H1 (cell line): ENCODE measurements around the gene IGSF5. TPM values are rescaled to one million over a fixed set of nuclear protein-coding genes. Genes with fewer than 3 reads are reported as not detected.

ENCODE experiments used
- CTCF ChIA-PET: fragments of 300-600 bp; sonication (Branson Sonifier 250); formaldehyde crosslinking; loops from one replicate; lab custom pipeline; 2021; ENCODE audit not compliant: partially characterized antibody; lab: Charles Lee
- POLR2A ChIA-PET: fragments of 300-600 bp; sonication (Branson Sonifier 250); formaldehyde crosslinking; loops from one replicate; lab custom pipeline; 2021; ENCODE audit warnings: inconsistent platforms; ENCODE audit not compliant: partially characterized antibody; lab: Charles Lee
- DNase-seq, 2 experiments: peaks; one replicate each; pipeline versions ENCODE4 v3.0.0 to v3.0.0-alpha.2; 2010 to 2022; ENCODE audit warnings: low spot score in 2 of 2, low read depth in 1 of 2, mixed read lengths in 1 of 2
- FAIRE-seq: peaks from 2 replicates; lab custom pipeline; 2011; peaks lifted over from hg19 to GRCh38; lab: Jason Lieb, UNC
- H2AFZ ChIP-seq: 2 replicates; pipeline ENCODE4 v1.8.1; 2012; ENCODE audit warnings: low read length, inconsistent platforms
- H2AK5ac ChIP-seq: 2 replicates; pipeline ENCODE4 v1.6.1; 2013; ENCODE audit warnings: low read depth, low read length
- H2BK120ac ChIP-seq: replicated peaks from 2 replicates; pipeline ENCODE3; 2013; ENCODE audit warnings: low read depth, low read length, inconsistent platforms
- H2BK12ac ChIP-seq: 2 replicates; pipeline ENCODE4 v1.6.1; 2013; ENCODE audit warnings: low read depth, low read length
- H2BK15ac ChIP-seq: 2 replicates; pipeline ENCODE4 v1.6.1; 2013; ENCODE audit warnings: low read length
- H2BK20ac ChIP-seq: 2 replicates; pipeline ENCODE4 v1.6.1; 2013; ENCODE audit warnings: low read length
- H2BK5ac ChIP-seq: 2 replicates; pipeline ENCODE4 v1.6.1; 2013; ENCODE audit warnings: low read depth, low read length
- H3K14ac ChIP-seq: 2 replicates; pipeline ENCODE4 v1.6.1; 2013; ENCODE audit warnings: inconsistent platforms; ENCODE audit not compliant: insufficient read length
- H3K18ac ChIP-seq: 2 replicates; pipeline ENCODE4 v1.6.1; 2013; ENCODE audit warnings: low read length; ENCODE audit errors: extremely low read depth
- H3K23ac ChIP-seq: 2 replicates; pipeline ENCODE4 v1.6.1; 2013; ENCODE audit warnings: inconsistent platforms; ENCODE audit not compliant: insufficient read length
- H3K23me2 ChIP-seq: 2 replicates; pipeline ENCODE4 v1.6.1; 2013; ENCODE audit warnings: low read depth, low read length
- H3K27ac ChIP-seq: 2 replicates; pipeline ENCODE4 v1.6.1; 2011; ENCODE audit warnings: low read depth, low read length, inconsistent platforms
- H3K27me3 ChIP-seq, 4 experiments: replicated peaks in 1 of 4; 1 replicate in 1 of 4; 2 replicates in 3 of 4; pipeline versions ENCODE4 v1.6.1 to v1.8.1; 2011 to 2013; ENCODE audit warnings: low read length in 3 of 4, mild to moderate bottlenecking in 3 of 4, inconsistent platforms in 2 of 4, mixed read lengths in 2 of 4, moderate library complexity in 1 of 4; ENCODE audit not compliant: control insufficient read depth in 3 of 4, insufficient read depth in 3 of 4; ENCODE audit errors: extremely low read depth in 1 of 4
- H3K36me3 ChIP-seq, 4 experiments: 2 replicates each; pipeline versions ENCODE4 v1.6.1 to v1.8.1; 2011 to 2013; ENCODE audit warnings: mild to moderate bottlenecking in 4 of 4, low read length in 3 of 4, moderate library complexity in 2 of 4, control low read depth in 1 of 4, inconsistent platforms in 1 of 4; ENCODE audit not compliant: insufficient read depth in 4 of 4, control insufficient read depth in 2 of 4
- H3K4ac ChIP-seq: replicated peaks from 2 replicates; pipeline ENCODE3; 2013; ENCODE audit warnings: low read length, low read depth, mixed read lengths, inconsistent platforms; ENCODE audit not compliant: insufficient read length
- H3K4me1 ChIP-seq, 4 experiments: replicated peaks in 1 of 4; 1 replicate in 1 of 4; 2 replicates in 3 of 4; pipeline versions ENCODE4 v1.6.1 to v1.8.1; 2011 to 2013; ENCODE audit warnings: low read length in 3 of 4, inconsistent platforms in 2 of 4, mixed read lengths in 1 of 4; ENCODE audit not compliant: insufficient read depth in 4 of 4, control insufficient read depth in 3 of 4
- H3K4me2 ChIP-seq, 2 experiments: 2 replicates each; pipeline versions ENCODE4 v1.6.1 to v1.8.1; 2011 to 2013; ENCODE audit warnings: low read depth in 2 of 2, low read length in 2 of 2, control low read depth in 1 of 2, inconsistent platforms in 1 of 2, mild to moderate bottlenecking in 1 of 2; ENCODE audit not compliant: insufficient read depth in 1 of 2
- H3K4me3 ChIP-seq, 4 experiments: fragments of 200-600, 300-600 bp in 1 of 4; sonication (generic), shearing (Covaris generic), sonication (Bioruptor Twin) in 1 of 4; 2 replicates each; pipeline versions ENCODE4 v1.5.1 to v1.8.1; 2011 to 2016; ENCODE audit warnings: low read length in 4 of 4, low read depth in 3 of 4, control low read depth in 2 of 4, inconsistent platforms in 2 of 4, mild to moderate bottlenecking in 2 of 4, mixed read lengths in 1 of 4, moderate library complexity in 1 of 4; ENCODE audit not compliant: insufficient read depth in 2 of 4; ENCODE audit errors: extremely low read depth in 1 of 4
- H3K56ac ChIP-seq: replicated peaks from 2 replicates; pipeline ENCODE3; 2013; ENCODE audit warnings: low read depth, mild to moderate bottlenecking, mixed read lengths, low read length, inconsistent platforms; ENCODE audit not compliant: insufficient read length
- H3K79me1 ChIP-seq: 2 replicates; pipeline ENCODE4 v1.6.1; 2013; ENCODE audit warnings: low read depth, low read length, control low read depth
- H3K79me2 ChIP-seq, 2 experiments: 2 replicates each; pipeline versions ENCODE4 v1.6.1 to v1.8.1; 2012 to 2013; ENCODE audit warnings: low read length in 2 of 2, mild to moderate bottlenecking in 2 of 2, inconsistent platforms in 1 of 2; ENCODE audit not compliant: insufficient read depth in 2 of 2, control insufficient read depth in 1 of 2
- H3K9ac ChIP-seq, 4 experiments: replicated peaks in 1 of 4; 1 replicate in 1 of 4; 2 replicates in 3 of 4; pipeline versions ENCODE4 v1.6.1 to v1.8.1; 2011 to 2013; ENCODE audit warnings: low read depth in 3 of 4, low read length in 3 of 4, control low read depth in 2 of 4, mild to moderate bottlenecking in 2 of 4, moderate library complexity in 2 of 4, inconsistent platforms in 1 of 4; ENCODE audit errors: extremely low read depth in 1 of 4
- H3K9me3 ChIP-seq, 2 experiments: 2 replicates each; pipeline versions ENCODE4 v1.6.1 to v1.8.1; 2012 to 2013; ENCODE audit warnings: mild to moderate bottlenecking in 2 of 2, moderate library complexity in 2 of 2, control low read depth in 1 of 2, inconsistent platforms in 1 of 2, low read depth in 1 of 2, low read length in 1 of 2, mixed read lengths in 1 of 2; ENCODE audit not compliant: insufficient read depth in 2 of 2
- H4K20me1 ChIP-seq, 2 experiments: replicated peaks in 1 of 2; 2 replicates each; pipeline versions ENCODE3 to v1.8.1; 2011 to 2013; ENCODE audit warnings: inconsistent platforms in 2 of 2, low read length in 2 of 2, mild to moderate bottlenecking in 1 of 2; ENCODE audit not compliant: insufficient read depth in 2 of 2, control insufficient read depth in 1 of 2
- H4K5ac ChIP-seq: 2 replicates; pipeline ENCODE4 v1.6.1; 2013; ENCODE audit warnings: low read length, low read depth, mixed read lengths, inconsistent platforms; ENCODE audit not compliant: insufficient read length
- H4K8ac ChIP-seq: 2 replicates; pipeline ENCODE4 v1.8.0; 2013; ENCODE audit warnings: mild to moderate bottlenecking, moderate library complexity, low read length, inconsistent platforms; ENCODE audit not compliant: insufficient read depth; ENCODE audit errors: extremely low read depth
- H4K91ac ChIP-seq: replicated peaks from 2 replicates; pipeline ENCODE3; 2013; ENCODE audit warnings: low read length, mixed read lengths, inconsistent platforms; ENCODE audit not compliant: insufficient read length
- CHD1 ChIP-seq: IDR thresholded peaks from 2 replicates; pipeline ENCODE4 v1.6.1; 2012; ENCODE audit warnings: low read depth, low read length, improper control_type of control experiment
- JUND ChIP-seq: IDR thresholded peaks from 2 replicates; pipeline ENCODE4 v1.6.1; 2011; ENCODE audit warnings: mild to moderate bottlenecking, improper control_type of control experiment, low read length
- POLR2AphosphoS5 ChIP-seq: IDR thresholded peaks from 2 replicates; pipeline ENCODE4 v1.6.1; 2011; ENCODE audit warnings: low read depth, low read length
- POU5F1 ChIP-seq: IDR thresholded peaks from 2 replicates; pipeline ENCODE4 v1.6.1; 2011; ENCODE audit warnings: low read depth, mild to moderate bottlenecking, low read length, moderate library complexity
- SAP30 ChIP-seq: fragments of 300-600 bp; sonication (generic); IDR thresholded peaks from 2 replicates; pipeline ENCODE4 v1.7.1; 2012; ENCODE audit warnings: low read length, moderate library complexity, mild to moderate bottlenecking, inconsistent platforms; ENCODE audit not compliant: insufficient read depth, insufficient replicate concordance
- TAF7 ChIP-seq: optimal IDR thresholded peaks from 2 replicates; pipeline ENCODE3; 2011; ENCODE audit warnings: low read depth, mild to moderate bottlenecking, inconsistent platforms, low read length, moderate library complexity, borderline replicate concordance
- WGBS, 2 experiments: shearing (Covaris generic) in 1 of 2; methylation state at CpG; one replicate each; pipeline versions ENCODE4 v1.1.6 to v1.1.7; 2013 to 2015; ENCODE audit warnings: low lambda C conversion rate in 2 of 2, mixed read lengths in 2 of 2, inconsistent platforms in 1 of 2, low coverage in 1 of 2, missing lambda C conversion rate in 1 of 2; ENCODE audit not compliant: insufficient replicate concordance in 2 of 2, insufficient coverage in 1 of 2, insufficient read length in 1 of 2; ENCODE audit errors: extremely low coverage in 1 of 2, missing lambda C conversion rate in 1 of 2; 5-methylcytosine and 5-hydroxymethylcytosine counted together
- polyA plus RNA-seq, 7 experiments: library from polyadenylated mRNA; depleted of rRNA in 3 of 7; stranded (reverse) in 5 of 7; unstranded in 2 of 7; fragments of >200 nt in 5 of 7; fragments of 200-250 nt in 2 of 7; gene quantifications; 1 replicate in 5 of 7; 2 replicates in 1 of 7; 4 replicates in 1 of 7; pipeline versions ENCODE4 v1.2.1 to v1.2.3, GENCODE V29; 2011 to 2013; ENCODE audit warnings: missing spikeins in 2 of 7, mixed read lengths in 2 of 7
- total RNA-seq: library from RNA; stranded (reverse); fragmentation: NEBNext Ultra II Directional; extraction: Animal tissue kit (Norgen Biotek cat#: 25700); gene quantifications from 2 replicates; pipeline ENCODE4 v1.2.1, GENCODE V29; 2021

The IGSF5 gene
- total and polyA plus RNA-seq, 2 of the 8 experiments (the other 6 are each of a cell fraction or from before 2014, with no cell fraction given): 4.4 to 5.4 TPM

DNA sequence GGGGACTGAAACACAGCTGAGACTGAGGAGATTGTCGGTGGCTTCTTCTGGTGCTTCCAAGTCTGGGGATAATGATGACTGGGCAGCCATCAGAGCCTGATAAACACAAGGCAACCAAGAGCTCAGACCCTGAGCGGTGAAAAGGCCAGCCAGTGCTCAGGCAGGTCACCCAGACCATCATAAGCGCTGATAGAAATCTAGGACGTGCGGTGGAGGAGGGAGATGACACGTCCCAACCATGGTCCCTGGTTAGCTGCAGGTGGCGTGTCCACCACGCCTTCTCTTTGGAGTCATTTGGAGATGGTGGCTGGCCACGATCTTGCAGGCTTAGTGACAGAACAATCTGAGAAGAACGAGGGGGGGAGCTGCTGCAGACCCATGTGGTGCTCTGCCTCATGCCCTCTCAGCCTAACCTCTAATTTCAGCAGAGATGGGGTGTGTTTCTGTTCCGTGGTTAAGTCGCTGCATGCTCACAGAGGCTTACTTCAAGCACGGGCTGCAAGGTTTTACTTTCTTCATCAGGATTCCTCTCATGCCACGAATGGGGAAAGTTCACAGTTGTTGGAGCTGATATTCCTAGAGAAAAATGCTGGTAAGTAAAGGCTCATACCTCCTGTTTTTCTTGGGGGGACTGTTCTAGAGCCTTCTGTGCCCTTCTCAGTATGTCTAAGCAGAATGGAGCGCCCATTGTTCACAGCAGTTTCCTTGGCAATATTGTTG, 17.4 kb upstream of the IGSF5 start:
- H3K36me3 ChIP-seq: peaks cover 0 to 11% (median 2%) of the 10 kb centered on the region in 4 experiments; a peak in 2 of 8 replicates
- no peak overlapping the region for H3K14ac ChIP-seq
- DNase-seq: no peak
- no peak overlapping the region for H3K4ac ChIP-seq
- no peak overlapping the region for H3K56ac ChIP-seq
- no peak overlapping the region for H2BK20ac ChIP-seq
- H3K23me2 ChIP-seq: no peaks in the 10 kb centered on the region
- no peak for FAIRE-seq
- H3K23ac ChIP-seq: no peak overlapping the region
- 0 out of 7 replicates have a peak, but pooled peaks cover 0 to 3% (median 0%) of the 10 kb centered on the region in 4 experiments for H3K4me1 ChIP-seq
- POLR2A ChIA-PET: no interaction called here
- no peak overlapping the region for H3K4me3 ChIP-seq
- no peak overlapping the region for H4K5ac ChIP-seq
- no peak overlapping the region for H3K27ac ChIP-seq
- peaks cover 0 to 3% of the 10 kb centered on the region in 2 experiments for H4K20me1 ChIP-seq
- no peak overlapping the region for H2BK15ac ChIP-seq
- H3K9ac ChIP-seq: no peak overlapping the region
- no peak overlapping the region for H2BK120ac ChIP-seq
- no peak overlapping the region for H4K91ac ChIP-seq
- peaks cover 9 to 14% of the 10 kb centered on the region in 2 experiments for H3K9me3 ChIP-seq
- no peak overlapping the region for H4K8ac ChIP-seq
- CTCF ChIA-PET: interaction anchor here (0.6 to 7.6 kb wide), 4 partner anchors 11 to 216 kb away, joined by 3 to 56 read pairs (median 5); no protein-coding TSS in a partner anchor
- no peak overlapping the region for H2BK5ac ChIP-seq
- no peak overlapping the region for H3K18ac ChIP-seq
- no peak overlapping the region for H2BK12ac ChIP-seq
- H2AFZ ChIP-seq: no peak overlapping the region
- H3K4me2 ChIP-seq: no peak overlapping the region
- no peaks in the 10 kb centered on the region for H3K79me2 ChIP-seq
- WGBS, 2 experiments: 84% methylated on average over 15 of the region's 15 CpGs; no CpG with 5 or more reads in 1 of the 2 experiments
- no peaks in the 10 kb centered on the region for H3K27me3 ChIP-seq
- H3K79me1 ChIP-seq: no peaks in the 10 kb centered on the region
- no peak overlapping the region for H2AK5ac ChIP-seq
- no peak for TF ChIP-seq TAF7
- TF ChIP-seq POU5F1: no peak
- TF ChIP-seq JUND: no peak
- TF ChIP-seq CHD1: no peak
- TF ChIP-seq SAP30: no peak
- no peak for TF ChIP-seq POLR2AphosphoS5
